DOHH2 (cell line): Measurements from ENCODE around the gene TPMT.

Source experiments
- H3F3A ChIP-seq: fragments of 200-600 bp; sonication (generic), shearing (Covaris generic); 2 replicates; pipeline ENCODE4 v1.6.0; 2016; ENCODE audit warnings: antibody characterized with exemption, mild to moderate bottlenecking; ENCODE audit not compliant: control insufficient read depth, insufficient read depth
- H3K27ac ChIP-seq: fragments of 200-600 bp; sonication (generic); 2 replicates; pipeline ENCODE4 v1.5.1; 2014; ENCODE audit warnings: low read depth, mild to moderate bottlenecking, low read length, moderate library complexity
- H3K27me3 ChIP-seq: fragments of 200-600 bp; sonication (generic); 2 replicates; pipeline ENCODE4 v1.6.1; 2014; ENCODE audit warnings: mild to moderate bottlenecking, low read length, mixed read lengths; ENCODE audit not compliant: control insufficient read depth
- H3K36me3 ChIP-seq: fragments of 200-600 bp; sonication (generic); 2 replicates; pipeline ENCODE4 v1.6.1; 2014; ENCODE audit warnings: mild to moderate bottlenecking, low read length, moderate library complexity, mixed read lengths; ENCODE audit not compliant: control insufficient read depth
- H3K4me1 ChIP-seq: fragments of 200-600 bp; sonication (generic); 2 replicates; pipeline ENCODE4 v1.6.1; 2014; ENCODE audit warnings: mild to moderate bottlenecking, low read length, mixed read lengths; ENCODE audit not compliant: control insufficient read depth
- H3K4me2 ChIP-seq: fragments of 200-600 bp; sonication (generic); 2 replicates; pipeline ENCODE4 v1.6.0; 2014; ENCODE audit warnings: mild to moderate bottlenecking, low read length, moderate library complexity
- H3K4me3 ChIP-seq: fragments of 200-600 bp; sonication (generic); 2 replicates; pipeline ENCODE4 v1.5.1; 2014; ENCODE audit warnings: mild to moderate bottlenecking, low read length, mixed read lengths
- H3K79me2 ChIP-seq: fragments of 200-600 bp; sonication (generic); 2 replicates; pipeline ENCODE4 v1.6.1; 2014; ENCODE audit warnings: mild to moderate bottlenecking, low read length, mixed read lengths; ENCODE audit not compliant: control insufficient read depth
- H3K9me2 ChIP-seq: fragments of 200-600 bp; sonication (generic); replicated peaks from 2 replicates; pipeline ENCODE4 v1.6.1; 2014; ENCODE audit warnings: mild to moderate bottlenecking, low read length, mixed read lengths; ENCODE audit not compliant: control insufficient read depth
- H3K9me3 ChIP-seq: fragments of 200-600 bp; sonication (generic); 2 replicates; pipeline ENCODE4 v1.6.1; 2014; ENCODE audit warnings: antibody characterized with exemption, low read length, mixed read lengths; ENCODE audit not compliant: control insufficient read depth, insufficient read depth
- H4K20me1 ChIP-seq: fragments of 200-600 bp; sonication (generic); 2 replicates; pipeline ENCODE4 v1.6.0; 2014; ENCODE audit warnings: low read depth, mild to moderate bottlenecking, antibody characterized with exemption, low read length, moderate library complexity; ENCODE audit not compliant: control insufficient read depth, insufficient read depth
- EZH2phosphoT487 ChIP-seq: fragments of 200-600 bp; sonication (generic); IDR thresholded peaks from 2 replicates; pipeline ENCODE4 v1.6.1; 2017; ENCODE audit warnings: borderline replicate concordance, mild to moderate bottlenecking, antibody characterized with exemption, low read length, moderate library complexity, mixed read lengths
- TF ChIP-seq, protein P1 (sequence below): fragments of 200-600 bp; sonication (generic); IDR thresholded peaks from one replicate; pipeline ENCODE4 v1.5.1; 2014; ENCODE audit warnings: antibody characterized with exemption, mild to moderate bottlenecking, low read depth, low read length; ENCODE audit not compliant: poor library complexity, severe bottlenecking

TPMT gene

DNA sequence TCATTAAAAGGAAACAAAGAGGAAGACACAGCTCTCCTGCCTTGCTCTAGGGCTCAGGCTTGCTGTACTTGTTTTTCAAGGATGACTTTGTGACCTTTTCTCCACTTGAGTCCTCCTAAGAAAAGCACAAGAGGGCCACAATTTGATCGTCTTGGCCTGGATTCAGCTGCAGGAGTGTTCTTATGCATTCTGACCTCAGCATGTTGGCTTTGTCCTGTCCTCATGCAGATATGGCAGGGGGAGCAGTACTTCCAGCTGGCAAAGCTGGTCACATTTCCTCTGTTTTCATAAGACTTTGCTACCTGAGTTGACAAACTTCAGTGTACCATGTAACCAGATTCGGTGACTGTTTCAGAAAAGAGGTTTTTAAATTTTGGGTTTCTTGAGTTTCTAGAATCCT is 31.2 kb upstream of the TPMT start:
- Histone ChIP-seq H3K4me1 (peaks cover 10% of the 10 kb centered on the region), H4K20me1 (no peaks in the 10 kb centered on the region), H3K4me2 (no peak overlapping the region), H3F3A (no peaks in the 10 kb centered on the region), H3K27me3 (no peaks in the 10 kb centered on the region), H3K79me2 (no peaks in the 10 kb centered on the region), H3K9me3 (no peaks in the 10 kb centered on the region), H3K27ac (no peak overlapping the region), H3K36me3 (peaks cover 3% of the 10 kb centered on the region; the same call in 1 of the 2 replicates), H3K4me3 (no peak overlapping the region), H3K9me2 (no peaks in the 10 kb centered on the region)
- TF ChIP-seq, protein P1, sequence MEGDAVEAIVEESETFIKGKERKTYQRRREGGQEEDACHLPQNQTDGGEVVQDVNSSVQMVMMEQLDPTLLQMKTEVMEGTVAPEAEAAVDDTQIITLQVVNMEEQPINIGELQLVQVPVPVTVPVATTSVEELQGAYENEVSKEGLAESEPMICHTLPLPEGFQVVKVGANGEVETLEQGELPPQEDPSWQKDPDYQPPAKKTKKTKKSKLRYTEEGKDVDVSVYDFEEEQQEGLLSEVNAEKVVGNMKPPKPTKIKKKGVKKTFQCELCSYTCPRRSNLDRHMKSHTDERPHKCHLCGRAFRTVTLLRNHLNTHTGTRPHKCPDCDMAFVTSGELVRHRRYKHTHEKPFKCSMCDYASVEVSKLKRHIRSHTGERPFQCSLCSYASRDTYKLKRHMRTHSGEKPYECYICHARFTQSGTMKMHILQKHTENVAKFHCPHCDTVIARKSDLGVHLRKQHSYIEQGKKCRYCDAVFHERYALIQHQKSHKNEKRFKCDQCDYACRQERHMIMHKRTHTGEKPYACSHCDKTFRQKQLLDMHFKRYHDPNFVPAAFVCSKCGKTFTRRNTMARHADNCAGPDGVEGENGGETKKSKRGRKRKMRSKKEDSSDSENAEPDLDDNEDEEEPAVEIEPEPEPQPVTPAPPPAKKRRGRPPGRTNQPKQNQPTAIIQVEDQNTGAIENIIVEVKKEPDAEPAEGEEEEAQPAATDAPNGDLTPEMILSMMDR, result no peak
- no peak for TF ChIP-seq EZH2phosphoT487

DNA sequence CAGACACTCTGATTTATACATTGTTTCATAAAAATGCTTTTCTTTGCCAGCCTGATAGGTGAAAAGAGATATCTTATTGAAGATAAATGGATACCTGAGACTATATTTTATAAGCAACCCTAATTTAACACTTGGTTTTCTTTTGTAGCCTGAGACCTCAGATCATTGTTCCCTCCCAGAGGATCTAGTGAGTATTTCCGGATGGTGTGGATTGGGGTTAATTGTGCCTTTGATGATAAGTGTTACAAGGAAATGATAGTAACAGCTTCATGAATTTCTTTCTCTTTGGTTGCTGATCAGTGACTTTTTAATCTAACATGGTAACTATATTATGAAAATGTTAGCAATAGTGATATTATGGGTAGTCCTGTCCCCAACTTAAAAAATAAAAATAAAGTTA is 30.7 kb upstream of the TPMT start:
- Histone ChIP-seq H3K79me2 (no peaks in the 10 kb centered on the region), H3K27ac (no peak overlapping the region), H3K4me2 (no peak overlapping the region), H3K9me3 (no peaks in the 10 kb centered on the region), H3K9me2 (no peaks in the 10 kb centered on the region), H3K27me3 (no peaks in the 10 kb centered on the region), H3K4me1 (peaks cover 10% of the 10 kb centered on the region), H3K36me3 (peaks cover 3% of the 10 kb centered on the region; the same call in 1 of the 2 replicates), H4K20me1 (no peaks in the 10 kb centered on the region), H3F3A (no peaks in the 10 kb centered on the region), H3K4me3 (no peak overlapping the region)
- no peak for TF ChIP-seq EZH2phosphoT487
- TF ChIP-seq, protein P1, result no peak

GRCh38 chr6:18183766-18184165 is 28.9 kb upstream of the TPMT start:
- Histone ChIP-seq H4K20me1 (no peaks in the 10 kb centered on the region), H3K9me3 (no peaks in the 10 kb centered on the region), H3K27me3 (no peaks in the 10 kb centered on the region), H3K36me3 (peaks cover 3% of the 10 kb centered on the region; the same call in 1 of the 2 replicates), H3K27ac (no peak overlapping the region), H3K4me2 (no peak overlapping the region), H3K9me2 (no peaks in the 10 kb centered on the region), H3K4me1 (peaks cover 10% of the 10 kb centered on the region), H3F3A (no peaks in the 10 kb centered on the region), H3K4me3 (no peak overlapping the region), H3K79me2 (no peaks in the 10 kb centered on the region)
- TF ChIP-seq EZH2phosphoT487, result no peak
- TF ChIP-seq, protein P1, result no peak

GRCh38 chr6:18182568-18182967 is 27.7 kb upstream of the TPMT start:
- H3K36me3 ChIP-seq, result peaks cover 3% of the 10 kb centered on the region; the same call in 1 of the 2 replicates
- no peak for TF ChIP-seq EZH2phosphoT487
- TF ChIP-seq, protein P1, result no peak
- H3K79me2 ChIP-seq, result no peaks in the 10 kb centered on the region

More at GRCh38 chr6:18182568-18182967, 27.7 kb upstream of the TPMT start:
- Histone ChIP-seq H3K4me1 (peaks cover 10% of the 10 kb centered on the region), H3K4me3 (no peak overlapping the region), H3K9me2 (no peaks in the 10 kb centered on the region), H3F3A (no peaks in the 10 kb centered on the region), H3K9me3 (no peaks in the 10 kb centered on the region), H3K27me3 (no peaks in the 10 kb centered on the region), H4K20me1 (no peaks in the 10 kb centered on the region), H3K4me2 (no peak overlapping the region), H3K27ac (no peak overlapping the region)
